ENCODE results near the gene HMCN1.

GRCh38 chr1:186142159-186142558, 408.0 kb downstream of the HMCN1 start:
- TF ChIP-seq EZH2 (IDR thresholded peaks at IDR 0.05; ENCODE audit: low read depth): no peak
- TF ChIP-seq CTCF (conservative IDR thresholded peaks at IDR 0.05): no peak
